H1 (cell line): ENCODE measurements around the gene CBY1. TPM values are rescaled to one million over a fixed set of nuclear protein-coding genes. Genes with fewer than 3 reads are reported as not detected.

Experiments
- CTCF ChIA-PET: fragments of 300-600 bp; sonication (Branson Sonifier 250); formaldehyde crosslinking; loops from one replicate; lab custom pipeline; 2021; ENCODE audit not compliant: partially characterized antibody; lab: Charles Lee
- POLR2A ChIA-PET: fragments of 300-600 bp; sonication (Branson Sonifier 250); formaldehyde crosslinking; loops from one replicate; lab custom pipeline; 2021; ENCODE audit warnings: inconsistent platforms; ENCODE audit not compliant: partially characterized antibody; lab: Charles Lee
- DNase-seq, 2 experiments: peaks; one replicate each; pipeline versions ENCODE4 v3.0.0 to v3.0.0-alpha.2; 2010 to 2022; ENCODE audit warnings: low spot score in 2 of 2, low read depth in 1 of 2, mixed read lengths in 1 of 2
- FAIRE-seq: peaks from 2 replicates; lab custom pipeline; 2011; peaks lifted over from hg19 to GRCh38; lab: Jason Lieb, UNC
- H2AFZ ChIP-seq: 2 replicates; pipeline ENCODE4 v1.8.1; 2012; ENCODE audit warnings: low read length, inconsistent platforms
- H2AK5ac ChIP-seq: 2 replicates; pipeline ENCODE4 v1.6.1; 2013; ENCODE audit warnings: low read depth, low read length
- H2BK120ac ChIP-seq: replicated peaks from 2 replicates; pipeline ENCODE3; 2013; ENCODE audit warnings: low read depth, low read length, inconsistent platforms
- H2BK12ac ChIP-seq: 2 replicates; pipeline ENCODE4 v1.6.1; 2013; ENCODE audit warnings: low read depth, low read length
- H2BK15ac ChIP-seq: 2 replicates; pipeline ENCODE4 v1.6.1; 2013; ENCODE audit warnings: low read length
- H2BK20ac ChIP-seq: 2 replicates; pipeline ENCODE4 v1.6.1; 2013; ENCODE audit warnings: low read length
- H2BK5ac ChIP-seq: 2 replicates; pipeline ENCODE4 v1.6.1; 2013; ENCODE audit warnings: low read depth, low read length
- H3K14ac ChIP-seq: 2 replicates; pipeline ENCODE4 v1.6.1; 2013; ENCODE audit warnings: inconsistent platforms; ENCODE audit not compliant: insufficient read length
- H3K18ac ChIP-seq: 2 replicates; pipeline ENCODE4 v1.6.1; 2013; ENCODE audit warnings: low read length; ENCODE audit errors: extremely low read depth
- H3K23ac ChIP-seq: 2 replicates; pipeline ENCODE4 v1.6.1; 2013; ENCODE audit warnings: inconsistent platforms; ENCODE audit not compliant: insufficient read length
- H3K23me2 ChIP-seq: 2 replicates; pipeline ENCODE4 v1.6.1; 2013; ENCODE audit warnings: low read depth, low read length
- H3K27ac ChIP-seq: 2 replicates; pipeline ENCODE4 v1.6.1; 2011; ENCODE audit warnings: low read depth, low read length, inconsistent platforms
- H3K27me3 ChIP-seq, 4 experiments: replicated peaks in 1 of 4; 1 replicate in 1 of 4; 2 replicates in 3 of 4; pipeline versions ENCODE4 v1.6.1 to v1.8.1; 2011 to 2013; ENCODE audit warnings: low read length in 3 of 4, mild to moderate bottlenecking in 3 of 4, inconsistent platforms in 2 of 4, mixed read lengths in 2 of 4, moderate library complexity in 1 of 4; ENCODE audit not compliant: control insufficient read depth in 3 of 4, insufficient read depth in 3 of 4; ENCODE audit errors: extremely low read depth in 1 of 4
- H3K36me3 ChIP-seq, 4 experiments: 2 replicates each; pipeline versions ENCODE4 v1.6.1 to v1.8.1; 2011 to 2013; ENCODE audit warnings: mild to moderate bottlenecking in 4 of 4, low read length in 3 of 4, moderate library complexity in 2 of 4, control low read depth in 1 of 4, inconsistent platforms in 1 of 4; ENCODE audit not compliant: insufficient read depth in 4 of 4, control insufficient read depth in 2 of 4
- H3K4ac ChIP-seq: replicated peaks from 2 replicates; pipeline ENCODE3; 2013; ENCODE audit warnings: low read length, low read depth, mixed read lengths, inconsistent platforms; ENCODE audit not compliant: insufficient read length
- H3K4me1 ChIP-seq, 4 experiments: replicated peaks in 1 of 4; 1 replicate in 1 of 4; 2 replicates in 3 of 4; pipeline versions ENCODE4 v1.6.1 to v1.8.1; 2011 to 2013; ENCODE audit warnings: low read length in 3 of 4, inconsistent platforms in 2 of 4, mixed read lengths in 1 of 4; ENCODE audit not compliant: insufficient read depth in 4 of 4, control insufficient read depth in 3 of 4
- H3K4me2 ChIP-seq, 2 experiments: 2 replicates each; pipeline versions ENCODE4 v1.6.1 to v1.8.1; 2011 to 2013; ENCODE audit warnings: low read depth in 2 of 2, low read length in 2 of 2, control low read depth in 1 of 2, inconsistent platforms in 1 of 2, mild to moderate bottlenecking in 1 of 2; ENCODE audit not compliant: insufficient read depth in 1 of 2
- H3K4me3 ChIP-seq, 4 experiments: fragments of 200-600, 300-600 bp in 1 of 4; sonication (generic), shearing (Covaris generic), sonication (Bioruptor Twin) in 1 of 4; 2 replicates each; pipeline versions ENCODE4 v1.5.1 to v1.8.1; 2011 to 2016; ENCODE audit warnings: low read length in 4 of 4, low read depth in 3 of 4, control low read depth in 2 of 4, inconsistent platforms in 2 of 4, mild to moderate bottlenecking in 2 of 4, mixed read lengths in 1 of 4, moderate library complexity in 1 of 4; ENCODE audit not compliant: insufficient read depth in 2 of 4; ENCODE audit errors: extremely low read depth in 1 of 4
- H3K56ac ChIP-seq: replicated peaks from 2 replicates; pipeline ENCODE3; 2013; ENCODE audit warnings: low read depth, mild to moderate bottlenecking, mixed read lengths, low read length, inconsistent platforms; ENCODE audit not compliant: insufficient read length
- H3K79me1 ChIP-seq: 2 replicates; pipeline ENCODE4 v1.6.1; 2013; ENCODE audit warnings: low read depth, low read length, control low read depth
- H3K79me2 ChIP-seq, 2 experiments: 2 replicates each; pipeline versions ENCODE4 v1.6.1 to v1.8.1; 2012 to 2013; ENCODE audit warnings: low read length in 2 of 2, mild to moderate bottlenecking in 2 of 2, inconsistent platforms in 1 of 2; ENCODE audit not compliant: insufficient read depth in 2 of 2, control insufficient read depth in 1 of 2
- H3K9ac ChIP-seq, 4 experiments: replicated peaks in 1 of 4; 1 replicate in 1 of 4; 2 replicates in 3 of 4; pipeline versions ENCODE4 v1.6.1 to v1.8.1; 2011 to 2013; ENCODE audit warnings: low read depth in 3 of 4, low read length in 3 of 4, control low read depth in 2 of 4, mild to moderate bottlenecking in 2 of 4, moderate library complexity in 2 of 4, inconsistent platforms in 1 of 4; ENCODE audit errors: extremely low read depth in 1 of 4
- H3K9me3 ChIP-seq, 2 experiments: 2 replicates each; pipeline versions ENCODE4 v1.6.1 to v1.8.1; 2012 to 2013; ENCODE audit warnings: mild to moderate bottlenecking in 2 of 2, moderate library complexity in 2 of 2, control low read depth in 1 of 2, inconsistent platforms in 1 of 2, low read depth in 1 of 2, low read length in 1 of 2, mixed read lengths in 1 of 2; ENCODE audit not compliant: insufficient read depth in 2 of 2
- H4K20me1 ChIP-seq, 2 experiments: replicated peaks in 1 of 2; 2 replicates each; pipeline versions ENCODE3 to v1.8.1; 2011 to 2013; ENCODE audit warnings: inconsistent platforms in 2 of 2, low read length in 2 of 2, mild to moderate bottlenecking in 1 of 2; ENCODE audit not compliant: insufficient read depth in 2 of 2, control insufficient read depth in 1 of 2
- H4K5ac ChIP-seq: 2 replicates; pipeline ENCODE4 v1.6.1; 2013; ENCODE audit warnings: low read length, low read depth, mixed read lengths, inconsistent platforms; ENCODE audit not compliant: insufficient read length
- H4K8ac ChIP-seq: 2 replicates; pipeline ENCODE4 v1.8.0; 2013; ENCODE audit warnings: mild to moderate bottlenecking, moderate library complexity, low read length, inconsistent platforms; ENCODE audit not compliant: insufficient read depth; ENCODE audit errors: extremely low read depth
- H4K91ac ChIP-seq: replicated peaks from 2 replicates; pipeline ENCODE3; 2013; ENCODE audit warnings: low read length, mixed read lengths, inconsistent platforms; ENCODE audit not compliant: insufficient read length
- EZH2 ChIP-seq: fragments of 200-600 bp; sonication (generic); IDR thresholded peaks from 2 replicates; pipeline ENCODE4 v1.7.1; 2012; ENCODE audit warnings: low read depth, mild to moderate bottlenecking, moderate library complexity, low read length, inconsistent platforms; ENCODE audit not compliant: severe bottlenecking
- FOSL1 ChIP-seq: IDR thresholded peaks from 2 replicates; pipeline ENCODE4 v1.6.1; 2011; ENCODE audit warnings: mild to moderate bottlenecking, low read depth, low read length, moderate library complexity; ENCODE audit not compliant: insufficient read depth
- HDAC6 ChIP-seq: IDR thresholded peaks from one replicate; pipeline ENCODE4 v1.7.1; 2012; ENCODE audit warnings: low read depth, mild to moderate bottlenecking, inconsistent platforms, low read length, moderate library complexity
- JUND ChIP-seq: IDR thresholded peaks from 2 replicates; pipeline ENCODE4 v1.6.1; 2011; ENCODE audit warnings: mild to moderate bottlenecking, improper control_type of control experiment, low read length
- KDM4A ChIP-seq: IDR thresholded peaks from one replicate; pipeline ENCODE4 v1.7.1; 2012; ENCODE audit warnings: low read depth, mild to moderate bottlenecking, moderate library complexity, low read length, inconsistent platforms; ENCODE audit not compliant: severe bottlenecking
- MAFK ChIP-seq: IDR thresholded peaks from 2 replicates; pipeline ENCODE4 v1.6.1; 2012; ENCODE audit warnings: low read depth, mild to moderate bottlenecking, improper control_type of control experiment, low read length
- POLR2A ChIP-seq, 2 experiments: IDR thresholded peaks; 1 replicate in 1 of 2; 2 replicates in 1 of 2; pipeline ENCODE4 v1.6.1; 2011; ENCODE audit warnings: low read depth in 2 of 2, low read length in 2 of 2, mild to moderate bottlenecking in 2 of 2; ENCODE audit errors: control extremely low read depth in 1 of 2
- TAF7 ChIP-seq: optimal IDR thresholded peaks from 2 replicates; pipeline ENCODE3; 2011; ENCODE audit warnings: low read depth, mild to moderate bottlenecking, inconsistent platforms, low read length, moderate library complexity, borderline replicate concordance
- WGBS, 2 experiments: shearing (Covaris generic) in 1 of 2; methylation state at CpG; one replicate each; pipeline versions ENCODE4 v1.1.6 to v1.1.7; 2013 to 2015; ENCODE audit warnings: low lambda C conversion rate in 2 of 2, mixed read lengths in 2 of 2, inconsistent platforms in 1 of 2, low coverage in 1 of 2, missing lambda C conversion rate in 1 of 2; ENCODE audit not compliant: insufficient replicate concordance in 2 of 2, insufficient coverage in 1 of 2, insufficient read length in 1 of 2; ENCODE audit errors: extremely low coverage in 1 of 2, missing lambda C conversion rate in 1 of 2; 5-methylcytosine and 5-hydroxymethylcytosine counted together
- polyA plus RNA-seq, 7 experiments: library from polyadenylated mRNA; depleted of rRNA in 3 of 7; stranded (reverse) in 5 of 7; unstranded in 2 of 7; fragments of >200 nt in 5 of 7; fragments of 200-250 nt in 2 of 7; gene quantifications; 1 replicate in 5 of 7; 2 replicates in 1 of 7; 4 replicates in 1 of 7; pipeline versions ENCODE4 v1.2.1 to v1.2.3, GENCODE V29; 2011 to 2013; ENCODE audit warnings: missing spikeins in 2 of 7, mixed read lengths in 2 of 7
- total RNA-seq: library from RNA; stranded (reverse); fragmentation: NEBNext Ultra II Directional; extraction: Animal tissue kit (Norgen Biotek cat#: 25700); gene quantifications from 2 replicates; pipeline ENCODE4 v1.2.1, GENCODE V29; 2021
- TF ChIP-seq, protein P1 (sequence below): IDR thresholded peaks from 2 replicates; pipeline ENCODE4 v1.6.1; 2012; ENCODE audit warnings: inconsistent platforms
- TF ChIP-seq, protein P2 (sequence below): IDR thresholded peaks from 2 replicates; pipeline ENCODE4 v1.6.1; 2012; ENCODE audit warnings: inconsistent platforms

Gene CBY1
- total and polyA plus RNA-seq, 2 of the 8 experiments (the other 6 are each of a cell fraction or from before 2014, with no cell fraction given): 23.2 to 30.2 TPM

DNA sequence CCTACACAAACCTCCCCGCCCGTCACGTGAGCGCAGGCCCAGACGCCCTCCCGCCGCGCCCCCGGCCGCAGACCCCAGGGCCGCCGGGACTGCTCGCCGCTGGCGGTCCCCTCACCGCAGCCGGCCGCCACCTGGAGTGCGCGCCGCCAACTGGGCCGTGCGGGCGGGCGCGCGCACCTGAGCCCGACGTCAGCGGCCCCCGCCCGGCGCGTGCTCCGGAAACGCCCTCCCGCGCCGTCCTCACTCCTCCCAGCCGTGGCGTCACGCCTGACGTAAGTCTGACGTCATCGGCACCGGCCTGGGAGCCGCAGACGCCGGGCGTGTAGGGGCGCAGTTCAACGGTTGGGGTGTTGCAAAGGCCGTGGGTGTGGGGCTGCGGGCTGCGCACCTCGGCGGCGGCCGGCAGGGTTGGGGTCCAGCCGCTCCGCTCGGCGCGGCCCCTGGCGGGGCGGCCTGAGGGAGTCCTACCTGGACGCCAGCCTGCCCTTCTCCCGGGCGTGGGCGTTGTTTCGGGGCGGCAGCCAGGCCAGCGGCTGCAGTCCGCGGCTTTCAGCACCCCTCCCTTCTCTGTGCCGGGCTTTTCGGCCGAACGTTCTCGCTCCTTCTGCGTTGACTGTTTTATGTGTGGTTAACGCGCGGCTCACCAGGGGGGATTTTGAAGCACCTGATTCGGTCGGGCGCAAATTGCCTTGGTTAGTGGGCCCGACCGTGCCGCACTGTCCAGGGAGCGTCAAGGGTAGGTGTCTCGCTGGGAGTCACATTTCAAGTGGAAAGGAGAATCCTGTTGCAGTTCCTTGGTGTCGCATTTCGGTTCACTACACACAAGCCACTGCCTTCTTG, 44.6 kb downstream of the CBY1 start, which contains the start of gene JOSD1:
TSS of gene JOSD1 (minus strand) at position 155 of the 840 bp plus-strand sequence. CDS start 956 bp downstream, outside the sequence.
- FAIRE-seq: no peak
- H4K5ac ChIP-seq: peak within 1 kb of the TSS; percentile 56
- TF ChIP-seq, protein P1, sequence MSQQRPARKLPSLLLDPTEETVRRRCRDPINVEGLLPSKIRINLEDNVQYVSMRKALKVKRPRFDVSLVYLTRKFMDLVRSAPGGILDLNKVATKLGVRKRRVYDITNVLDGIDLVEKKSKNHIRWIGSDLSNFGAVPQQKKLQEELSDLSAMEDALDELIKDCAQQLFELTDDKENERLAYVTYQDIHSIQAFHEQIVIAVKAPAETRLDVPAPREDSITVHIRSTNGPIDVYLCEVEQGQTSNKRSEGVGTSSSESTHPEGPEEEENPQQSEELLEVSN: peak; percentile 47; the same call in 1 of the 2 replicates
- TF ChIP-seq POLR2A (IDR thresholded peaks at IDR 0.05; ENCODE audit: control extremely low read depth in 1 of 2, low read depth in 2 of 2, low read length in 2 of 2): peak; percentile 45 to 94
- peak; percentile 96 for TF ChIP-seq JUND
- TF ChIP-seq TAF7: peak; percentile 57
- TF ChIP-seq KDM4A: peak; percentile 81
- TF ChIP-seq, protein P2, sequence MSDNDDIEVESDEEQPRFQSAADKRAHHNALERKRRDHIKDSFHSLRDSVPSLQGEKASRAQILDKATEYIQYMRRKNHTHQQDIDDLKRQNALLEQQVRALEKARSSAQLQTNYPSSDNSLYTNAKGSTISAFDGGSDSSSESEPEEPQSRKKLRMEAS: no peak; the same call in 1 of the 2 replicates
- TF ChIP-seq MAFK: no peak
- no peak for TF ChIP-seq HDAC6
- no peak for TF ChIP-seq FOSL1
- no peak for TF ChIP-seq EZH2

More for the DNA sequence above, 44.6 kb downstream of the CBY1 start, which contains the start of gene JOSD1:
- ChIA-PET CTCF (no interaction called here), POLR2A (interaction anchor here (13.1 kb wide), 1 partner anchor 18 kb away, joined by 123 read pairs; the partner anchor contains the start of gene TOMM22)
- Histone ChIP-seq H3K4me1 (peaks cover 7 to 19% (median 12%) of the 10 kb centered on the region in 4 experiments; a peak in 6 of 7 replicates), H3K9ac (peak within 1 kb of the TSS; percentile 90 to 94 (median 90)), H3K79me1 (peaks cover 2% of the 10 kb centered on the region; the same call in 1 of the 2 replicates), H3K4ac (peak within 1 kb of the TSS; percentile 70), H3K27ac (peak within 1 kb of the TSS; percentile 97), H4K91ac (peak within 1 kb of the TSS; percentile 62), H2BK5ac (peak within 1 kb of the TSS; percentile 75), H3K4me3 (peak within 1 kb of the TSS; percentile 74 to 100 (median 88)), H3K23ac (no peak within 1 kb of the TSS), H3K18ac (peak within 1 kb of the TSS; percentile 36), H4K8ac (peak within 1 kb of the TSS; percentile 94), H2BK12ac (no peak within 1 kb of the TSS; the same call in none of the 2 replicates), H3K4me2 (peak within 1 kb of the TSS; percentile 93 to 96), H2BK15ac (0 out of 2 replicates have a peak within 1 kb of the TSS, but pooled peaks have one; percentile 85), H3K23me2 (peaks cover 14% of the 10 kb centered on the region), H2BK20ac (no peak within 1 kb of the TSS), H3K79me2 (peaks cover 0 to 31% of the 10 kb centered on the region in 2 experiments; a peak in 3 of 4 replicates), H2BK120ac (no peak within 1 kb of the TSS), H4K20me1 (peaks cover 0 to 3% of the 10 kb centered on the region in 2 experiments), H3K14ac (no peak within 1 kb of the TSS), H2AK5ac (no peak within 1 kb of the TSS; the same call in 1 of the 2 replicates), H3K56ac (peak within 1 kb of the TSS; percentile 40), H3K27me3 (no peaks in the 10 kb centered on the region), H3K9me3 (no peaks in the 10 kb centered on the region), H2AFZ (peak within 1 kb of the TSS; percentile 9; the same call in 1 of the 2 replicates), H3K36me3 (no peaks in the 10 kb centered on the region; a peak in 2 of 8 replicates)
- DNase-seq: peak; percentile 70 to 99
- 1% methylated on average over 34 of the region's 94 CpGs; no CpG with 5 or more reads in 1 of the 2 experiments for WGBS, 2 experiments
